Motor neuron (in vitro differentiated cells): ENCODE results near the gene TRMT5. TPM values are rescaled to one million over a fixed set of nuclear protein-coding genes. Genes with fewer than 3 reads are reported as not detected.

Source experiments
- ATAC-seq, 8 experiments: fragments of 200-7000 bp; cut with Tn5 transposase; replicated peaks in 6 of 8; 2 replicates each; pipeline ENCODE4 v1.8.0; 2021; ENCODE audit warnings: mild to moderate bottlenecking in 8 of 8, moderate library complexity in 8 of 8
- H3K27ac ChIP-seq, 2 donors: fragments of 250-450 bp; sonication (Bioruptor Pico); 2 replicates each; pipeline ENCODE4 v1.9.0; 2021; ENCODE audit warnings: antibody characterized with exemption in 2 of 2, mild to moderate bottlenecking in 2 of 2, moderate library complexity in 1 of 2
- H3K4me1 ChIP-seq, 2 donors: fragments of 250-450 bp; sonication (Bioruptor Pico); replicated peaks in 1 of 2; 2 replicates each; pipeline ENCODE4 v1.6.1; 2021; ENCODE audit warnings: antibody characterized with exemption in 2 of 2, mild to moderate bottlenecking in 2 of 2, moderate library complexity in 1 of 2
- H3K4me3 ChIP-seq, 5 donors: fragments of 250-450 bp; sonication (Bioruptor Pico); 2 replicates each; pipeline ENCODE4 v1.9.0; 2021; ENCODE audit warnings: antibody characterized with exemption in 5 of 5, mild to moderate bottlenecking in 5 of 5, moderate library complexity in 4 of 5
- WGBS, 10 experiments: fragments of 450-650 bp; shearing (Covaris generic); methylation state at CpG; one replicate each; pipeline ENCODE4 v1.0.0; 2022; 5-methylcytosine and 5-hydroxymethylcytosine counted together
- in situ Hi-C, 9 experiments: fragments of 400-800 bp; cut with MboI; loops; one replicate each; pipeline ENCODE4 v1.15.0; 2021; ENCODE audit warnings: low sequenced_read_pairs in 9 of 9, low pct_unique_long_range_greater_than_20kb in 2 of 9; ENCODE audit not compliant: unreplicated experiment in 9 of 9
- total RNA-seq, 8 experiments: library from RNA; unstranded; fragments of 300-600 nt; gene quantifications; 2 replicates each; pipeline versions ENCODE4 v1.2.3 to v1.2.4, GENCODE V29; 2022

The TRMT5 gene
- total RNA-seq, 8 experiments from 2014 or later = 7.9 to 21.2 (median 12.3) TPM

DNA sequence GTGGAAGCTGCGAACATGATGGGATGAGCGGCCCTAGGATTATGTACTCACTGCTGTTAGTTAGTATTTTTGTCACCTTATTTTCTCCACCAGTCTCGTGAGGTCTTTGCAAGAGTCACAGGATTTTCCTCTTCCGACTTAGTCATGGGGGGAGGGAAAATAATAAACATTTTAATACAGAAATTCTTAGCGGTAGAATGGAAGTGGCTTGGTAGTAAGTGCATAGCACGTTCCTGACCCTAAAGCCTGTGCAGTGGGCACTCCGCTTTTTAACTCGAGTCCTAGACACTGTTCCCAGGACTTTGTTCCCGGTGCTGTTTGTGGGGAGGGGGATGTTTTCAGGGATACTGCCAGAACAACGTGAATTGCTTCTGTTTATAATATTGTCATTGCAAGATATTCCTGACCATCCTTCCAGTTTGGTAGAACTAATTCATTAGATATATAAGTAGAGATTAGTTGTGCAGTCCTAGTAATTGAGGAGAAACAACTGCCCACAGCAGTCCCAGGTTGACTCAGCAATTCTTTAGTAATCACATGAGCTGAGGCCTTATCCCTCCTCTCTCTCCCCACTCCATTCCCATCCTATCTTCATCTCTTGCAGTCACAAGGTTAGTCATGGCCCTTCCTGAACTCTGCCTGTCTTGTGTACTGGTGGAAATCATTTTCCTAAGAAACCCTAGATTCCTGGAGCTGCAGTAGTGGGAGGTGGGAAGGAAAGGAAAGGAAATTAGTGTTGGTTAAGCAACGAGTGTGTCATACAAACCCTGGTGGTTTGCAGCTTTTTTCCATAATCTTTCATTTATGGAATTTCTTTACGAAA is 965 bp upstream of the TRMT5 start:
- H3K4me3 ChIP-seq = peak overlapping the region; percentile 80 to 95 (median 84)
- in situ Hi-C loops = loop anchor here in 2 of 9 experiments (25.0 kb wide), 2 partner anchors 245 to 345 kb away; partner anchors contain the start of genes MNAT1 (in 1 of the 2) and SIX1 (in 1 of the 2)
- peaks cover 0 to 24% of the 10 kb centered on the region in 2 donors for H3K4me1 ChIP-seq
- peak in 7 of 8 experiments; percentile 16 to 49 (median 28) for ATAC-seq
- WGBS, 10 experiments = 0 to 42% (median 7%) methylated on average over 2 to 11 of the region's 12 CpGs; no CpG with 5 or more reads in 1 of the 10 experiments
- peak overlapping the region; percentile 70 to 77 for H3K27ac ChIP-seq

DNA sequence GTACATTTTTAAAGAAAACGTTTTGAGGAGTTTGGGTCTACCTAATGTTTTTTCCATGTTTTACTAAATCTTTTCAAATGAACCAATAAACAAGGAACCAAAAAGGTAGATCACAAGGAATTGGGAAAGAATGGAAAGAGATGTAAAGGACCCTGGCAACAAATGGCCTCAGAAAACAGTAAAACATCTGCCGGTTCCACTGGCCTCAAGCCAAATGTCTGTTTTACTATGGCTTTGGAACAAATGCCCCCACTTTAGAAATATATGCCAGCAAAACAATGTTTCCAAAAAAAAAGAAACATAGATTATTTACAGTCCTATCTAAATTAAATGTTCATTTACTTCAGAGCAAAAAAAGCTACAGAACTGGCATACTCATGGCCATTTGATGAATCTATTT is 3.0 kb downstream of the TRMT5 start:
- no peak overlapping the region for H3K4me3 ChIP-seq
- WGBS, 10 experiments = 0 to 83% (median 59%) methylated on average over 1 to 2 of the region's 2 CpGs; no CpG with 5 or more reads in 1 of the 10 experiments
- no peak for ATAC-seq
- peaks cover 5 to 24% of the 10 kb centered on the region in 2 donors for H3K4me1 ChIP-seq
- in situ Hi-C loops = loop anchor here in 2 of 9 experiments (25.0 kb wide), 2 partner anchors 241 to 341 kb away; partner anchors contain the start of genes MNAT1 (in 1 of the 2) and SIX1 (in 1 of the 2)
- no peak overlapping the region for H3K27ac ChIP-seq

DNA sequence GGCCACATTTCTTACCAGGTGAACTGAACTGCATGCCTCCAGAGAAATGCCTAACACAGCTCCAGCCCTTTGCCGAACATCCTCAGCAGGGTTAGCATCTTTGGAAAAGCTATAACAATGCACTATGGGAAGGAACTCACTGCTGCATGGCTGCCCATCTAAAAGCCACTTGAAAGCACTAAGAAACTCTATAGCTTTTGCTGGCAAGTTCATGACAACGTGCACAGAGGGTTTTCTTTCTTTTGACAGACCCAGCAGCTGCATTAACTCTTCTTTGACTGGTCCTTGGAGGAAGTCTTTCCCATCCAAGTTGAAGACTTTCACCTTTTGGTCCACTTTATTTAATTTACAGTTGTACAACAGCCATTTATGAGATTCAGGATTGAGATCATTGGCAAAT is 5.3 kb downstream of the TRMT5 start:
- in situ Hi-C loops = loop anchor here in 2 of 9 experiments (25.0 kb wide), 2 partner anchors 238 to 338 kb away; partner anchors contain the start of genes MNAT1 (in 1 of the 2) and SIX1 (in 1 of the 2)
- no peak overlapping the region for H3K4me3 ChIP-seq
- WGBS, 10 experiments = 32 to 100% (median 65%) methylated on average over 1 to 2 of the region's 2 CpGs; no CpG with 5 or more reads in 3 of the 10 experiments
- ATAC-seq = no peak
- peaks cover 5 to 15% of the 10 kb centered on the region in 2 donors for H3K4me1 ChIP-seq
- H3K27ac ChIP-seq = no peak overlapping the region

DNA sequence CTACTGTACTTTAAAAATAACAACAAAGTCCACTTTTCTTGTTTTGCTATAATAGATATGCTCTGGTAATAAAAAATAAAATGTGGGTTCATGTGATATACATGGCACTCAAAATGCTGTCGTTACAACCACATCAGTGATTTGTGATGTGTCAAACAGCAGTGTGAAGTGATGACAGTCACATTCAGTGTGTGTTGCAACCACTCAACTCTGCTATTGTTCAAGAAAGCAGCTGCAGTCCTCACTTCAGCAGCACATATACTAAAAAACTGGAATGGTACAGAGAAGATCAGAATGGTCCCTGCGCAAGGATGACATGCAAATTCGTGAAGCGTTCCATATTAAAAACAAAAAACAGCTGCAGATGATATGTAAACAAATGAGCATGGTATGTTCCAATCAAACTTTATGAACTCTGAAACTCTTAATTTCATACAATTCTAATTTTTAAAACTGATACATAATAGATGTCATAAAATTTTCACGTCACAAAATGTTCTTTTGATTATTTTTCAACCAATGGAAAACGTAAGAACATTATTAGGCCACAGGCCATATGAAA is 6.7 kb downstream of the TRMT5 start:
- H3K4me3 ChIP-seq = no peak overlapping the region
- no peak overlapping the region for H3K27ac ChIP-seq
- in situ Hi-C loops = no loop called here
- ATAC-seq = no peak
- WGBS, 10 experiments = 74 to 100% (median 94%) methylated on average over 1 to 6 of the region's 6 CpGs; no CpG with 5 or more reads in 2 of the 10 experiments
- H3K4me1 ChIP-seq = peaks cover 5% of the 10 kb centered on the region in 2 donors

DNA sequence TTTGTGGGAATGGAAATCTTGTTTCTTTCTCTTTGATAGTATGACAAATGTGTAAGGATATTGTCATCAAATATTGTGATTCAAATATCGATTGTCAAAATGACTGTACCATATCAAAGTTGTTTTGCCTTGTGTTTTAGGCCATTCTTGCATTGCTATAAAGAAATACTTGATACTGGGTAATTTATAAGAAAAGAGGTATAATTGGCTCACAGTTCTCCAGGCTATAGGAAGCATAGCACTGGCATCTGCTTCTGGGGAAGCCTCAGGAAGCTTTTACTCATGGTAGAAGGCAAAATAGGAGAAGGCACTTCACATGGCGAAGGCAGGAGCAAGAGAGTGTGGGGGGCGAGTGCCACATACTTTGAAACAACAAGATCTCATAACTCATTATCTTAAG is 7.8 kb downstream of the TRMT5 start:
- Histone ChIP-seq H3K4me3 (no peak overlapping the region), H3K4me1 (peaks cover 0 to 5% of the 10 kb centered on the region in 2 donors), H3K27ac (no peak overlapping the region)
- in situ Hi-C loops = no loop called here
- ATAC-seq = no peak
- 100% methylated on average over 1 to 2 of the region's 3 CpGs; no CpG with 5 or more reads in 2 of the 10 experiments for WGBS, 10 experiments

DNA sequence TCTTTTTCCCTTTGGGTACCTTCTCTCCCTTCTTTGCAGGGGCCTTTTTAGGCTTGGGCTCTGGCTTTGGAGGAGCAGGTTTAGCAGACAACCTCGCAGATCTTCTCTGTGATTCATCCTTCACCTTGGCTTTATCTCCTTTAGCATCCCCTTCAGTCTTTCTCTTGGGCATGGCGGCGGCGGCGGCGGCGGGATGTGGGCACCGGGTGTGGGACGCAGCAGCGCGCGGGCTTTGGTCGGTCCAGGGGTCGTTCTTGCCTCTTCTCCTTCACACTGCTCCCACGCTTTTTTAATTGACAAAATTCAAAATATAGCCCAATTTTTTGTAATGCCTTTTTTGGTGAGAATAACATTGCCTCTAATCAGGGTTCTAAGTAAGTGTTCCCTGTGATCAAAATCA is 8.6 kb downstream of the TRMT5 start:
- in situ Hi-C loops = no loop called here
- 85 to 100% (median 98%) methylated on average over 1 to 9 of the region's 15 CpGs; no CpG with 5 or more reads in 5 of the 10 experiments for WGBS, 10 experiments
- no peak for ATAC-seq

DNA sequence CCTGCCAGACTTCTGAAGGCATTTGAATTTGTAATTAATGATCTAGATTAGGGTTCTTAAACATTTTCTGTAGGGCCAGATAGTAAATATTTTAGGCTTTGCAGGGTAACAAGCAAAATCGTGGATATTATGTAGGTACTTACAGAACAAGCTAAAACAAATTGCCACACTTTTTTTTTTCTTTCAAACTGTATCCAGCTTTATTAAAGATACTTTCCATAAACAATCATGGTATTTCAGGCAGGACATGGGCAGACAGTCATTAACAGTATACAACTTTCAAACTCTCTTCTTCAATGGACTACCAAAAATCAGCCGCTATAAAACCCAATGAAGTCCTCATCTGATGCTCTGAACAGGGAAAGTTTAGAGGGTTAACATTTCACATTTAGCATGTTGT is 9.6 kb downstream of the TRMT5 start:
- Histone ChIP-seq H3K4me1 (peaks cover 0 to 5% of the 10 kb centered on the region in 2 donors), H3K27ac (no peak overlapping the region), H3K4me3 (no peak overlapping the region)
- in situ Hi-C loops = no loop called here
- 0 to 100% (median 43%) methylated on average over 1 to 2 of the region's 2 CpGs; no CpG with 5 or more reads in 1 of the 10 experiments for WGBS, 10 experiments
- ATAC-seq = no peak

More for the DNA sequence above, 8.6 kb downstream of the TRMT5 start:
- Histone ChIP-seq H3K4me1 (peaks cover 0 to 5% of the 10 kb centered on the region in 2 donors), H3K27ac (no peak overlapping the region), H3K4me3 (no peak overlapping the region)

DNA sequence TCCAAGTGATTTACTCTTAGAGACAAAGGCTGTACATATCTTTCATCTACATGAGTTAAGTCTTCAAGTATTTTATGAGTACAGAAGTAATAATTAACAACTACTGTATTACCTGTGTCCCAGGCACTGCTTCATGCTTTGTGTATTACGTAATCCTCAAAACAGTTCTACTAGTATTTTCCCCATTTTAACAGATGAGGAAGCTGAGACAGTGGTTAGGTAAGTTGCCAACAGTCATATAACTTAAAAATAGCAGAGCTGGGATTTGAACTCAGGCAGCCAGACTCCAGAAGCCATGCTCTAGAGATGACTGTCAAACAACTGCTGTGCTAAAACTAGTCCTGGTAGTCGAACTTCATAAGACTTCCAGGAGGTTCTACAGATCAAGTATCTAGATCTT is 10.7 kb downstream of the TRMT5 start:
- 75 to 100% (median 92%) methylated on average over 1 to 2 of the region's 2 CpGs; no CpG with 5 or more reads in 1 of the 10 experiments for WGBS, 10 experiments
- Histone ChIP-seq H3K4me3 (no peak overlapping the region), H3K4me1 (peaks cover 0 to 5% of the 10 kb centered on the region in 2 donors), H3K27ac (no peak overlapping the region)
- no peak for ATAC-seq
- in situ Hi-C loops = no loop called here

DNA sequence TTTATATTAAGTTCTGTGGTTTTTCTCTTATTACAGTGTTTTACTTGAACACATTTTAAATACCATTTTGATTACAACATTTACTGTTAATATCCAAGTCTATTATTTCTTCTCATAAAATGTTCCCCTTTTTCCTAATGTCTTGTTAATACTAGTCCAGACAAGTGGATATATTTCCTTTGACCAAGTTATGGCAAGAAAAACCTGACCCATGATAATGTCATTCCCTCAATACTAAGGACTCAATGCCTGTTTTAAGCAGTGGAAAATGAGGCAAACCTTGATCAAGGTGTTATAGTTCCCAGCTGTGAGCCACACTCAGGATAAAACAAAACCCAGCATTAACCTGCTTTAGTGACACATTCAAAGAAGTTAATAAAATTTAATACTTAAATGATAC is 12.2 kb downstream of the TRMT5 start:
- Histone ChIP-seq H3K4me3 (no peak overlapping the region), H3K27ac (no peak overlapping the region), H3K4me1 (no peaks in the 10 kb centered on the region)
- in situ Hi-C loops = no loop called here
- ATAC-seq = no peak

DNA sequence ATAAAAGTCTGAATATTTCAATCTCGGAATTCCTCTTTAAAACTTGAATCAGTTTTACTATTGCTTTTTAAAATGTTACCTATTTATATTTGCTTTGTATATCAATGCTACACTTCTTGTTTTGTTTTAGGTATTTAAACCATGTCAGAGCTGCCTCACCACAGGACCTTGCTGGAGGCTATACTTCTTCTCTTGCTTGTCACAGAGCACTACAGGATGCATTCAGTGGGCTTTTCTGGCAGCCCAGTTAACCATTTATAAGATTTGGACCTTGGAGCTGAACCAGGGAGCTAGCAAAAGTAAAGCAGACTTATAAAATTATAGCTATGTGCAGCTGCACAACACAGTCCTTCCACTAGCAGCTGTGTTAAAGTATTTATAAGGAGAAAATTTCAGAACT is 12.8 kb downstream of the TRMT5 start:
- in situ Hi-C loops = no loop called here
- no peak for ATAC-seq
- Histone ChIP-seq H3K4me1 (no peaks in the 10 kb centered on the region), H3K4me3 (no peak overlapping the region), H3K27ac (no peak overlapping the region)
- WGBS, 10 experiments = 0 to 100% (median 88%) methylated on average over 1 of the region's 1 CpG; no CpG with 5 or more reads in 3 of the 10 experiments

DNA sequence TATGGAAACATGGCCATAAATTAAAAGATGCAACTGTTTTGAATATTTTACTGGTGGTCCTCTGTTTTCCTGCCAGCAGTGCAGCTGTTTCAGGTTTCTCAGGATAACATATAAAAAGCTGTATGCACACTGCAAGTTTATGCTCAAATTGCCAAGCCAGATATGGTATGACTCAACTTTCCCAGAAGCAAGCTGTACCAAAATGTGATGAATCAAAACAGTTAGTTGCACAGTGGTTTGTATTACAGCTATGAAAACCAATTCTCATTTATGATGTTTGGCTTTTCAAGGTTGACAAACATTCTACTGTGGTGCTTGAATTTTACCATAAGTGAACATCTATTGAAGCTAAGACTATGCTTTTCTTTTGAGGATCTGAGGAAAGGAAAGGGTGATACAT is 15.5 kb downstream of the TRMT5 start:
- ATAC-seq = peak in 3 of 8 experiments; percentile 89 to 92 (median 90)
- no peak overlapping the region for H3K4me3 ChIP-seq
- H3K27ac ChIP-seq = no peak overlapping the region
- no peaks in the 10 kb centered on the region for H3K4me1 ChIP-seq
- in situ Hi-C loops = no loop called here

DNA sequence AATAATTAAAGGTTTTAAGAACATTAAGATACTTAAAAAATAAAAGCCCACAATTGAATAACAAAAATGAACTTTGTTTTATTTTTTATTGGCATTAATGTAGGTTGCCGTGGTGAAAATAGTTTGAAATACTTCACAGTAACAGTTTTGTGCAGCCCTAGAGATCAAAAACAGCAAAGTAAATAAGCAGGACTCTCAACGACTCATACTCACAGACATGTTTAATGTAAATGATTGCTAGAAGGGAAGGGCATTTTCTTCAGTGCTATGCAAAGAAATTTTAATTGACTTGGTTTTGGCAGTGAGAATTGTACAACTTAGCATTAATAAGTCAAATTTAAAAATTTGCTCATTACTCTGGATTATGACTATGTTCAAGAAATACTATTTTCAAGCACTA is 16.0 kb downstream of the TRMT5 start:
- 0 to 71% (median 45%) methylated on average over 1 to 2 of the region's 2 CpGs; no CpG with 5 or more reads in 1 of the 10 experiments for WGBS, 10 experiments
- in situ Hi-C loops = no loop called here

DNA sequence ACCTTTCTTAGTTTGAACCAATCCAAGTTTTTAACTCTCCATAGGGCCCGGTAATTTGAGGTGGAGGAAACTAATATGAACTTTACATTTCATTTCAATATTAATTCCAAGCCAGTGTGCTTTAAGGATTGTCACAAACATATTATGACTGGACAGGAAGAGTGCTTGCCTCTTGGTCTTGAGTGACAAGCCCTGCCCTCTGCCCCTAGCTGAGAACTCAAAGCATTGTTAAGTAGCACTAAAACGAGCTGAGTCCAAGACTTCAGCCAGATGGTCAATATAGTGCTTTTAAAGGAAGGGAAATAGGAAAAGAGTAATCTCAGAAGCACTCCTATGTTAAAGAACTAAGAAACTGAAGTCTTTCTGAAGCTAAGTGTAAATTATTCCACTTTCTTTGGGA is 17.1 kb downstream of the TRMT5 start:
- Histone ChIP-seq H3K4me1 (no peaks in the 10 kb centered on the region), H3K4me3 (no peak overlapping the region), H3K27ac (no peak overlapping the region)
- whole genome bisulfite sequencing, 10 experiments = 0 to 88% (median 49%) methylated on average over 1 to 2 of the region's 2 CpGs; no CpG with 5 or more reads in 2 of the 10 experiments
- in situ Hi-C loops = no loop called here
- ATAC-seq = no peak

More for the DNA sequence above, 16.0 kb downstream of the TRMT5 start:
- peak in 3 of 8 experiments; percentile 74 to 88 (median 86) for ATAC-seq
- Histone ChIP-seq H3K4me3 (no peak overlapping the region), H3K4me1 (no peaks in the 10 kb centered on the region), H3K27ac (no peak overlapping the region)
